Activated gamma-delta T cell (primary cell): Measurements from ENCODE around the gene MS4A15.
"Not testable (repeated sequence)": the region's sequence is repeated elsewhere in the genome, so short reads cannot be mapped to it uniquely, and the experiment has no call there.

ENCODE experiments used
- DNase-seq: peaks from one replicate; lab custom pipeline; 2025; lab: John Stamatoyannopoulos, UW

MS4A15 gene

DNA sequence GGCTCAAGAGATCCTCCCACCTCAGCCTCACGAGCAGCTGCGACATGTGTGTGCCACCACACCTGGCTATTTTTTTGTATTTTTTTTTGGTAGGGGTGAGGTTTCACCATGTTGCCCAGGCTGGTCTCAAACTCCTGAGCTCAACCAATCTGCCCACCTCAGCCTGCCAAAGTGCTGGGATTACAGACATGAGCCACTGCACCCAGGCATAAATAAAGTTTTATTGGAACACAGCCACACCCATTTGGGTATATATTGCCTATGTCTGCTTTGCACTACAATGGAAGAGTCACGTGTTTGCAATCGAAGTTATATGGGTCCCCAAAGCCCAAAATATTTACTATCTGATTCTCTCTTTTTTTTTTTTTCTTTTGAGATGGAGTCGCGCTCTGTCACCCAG, 1.8 kb upstream of the MS4A15 start:
- DNase-seq, result no peak

DNA sequence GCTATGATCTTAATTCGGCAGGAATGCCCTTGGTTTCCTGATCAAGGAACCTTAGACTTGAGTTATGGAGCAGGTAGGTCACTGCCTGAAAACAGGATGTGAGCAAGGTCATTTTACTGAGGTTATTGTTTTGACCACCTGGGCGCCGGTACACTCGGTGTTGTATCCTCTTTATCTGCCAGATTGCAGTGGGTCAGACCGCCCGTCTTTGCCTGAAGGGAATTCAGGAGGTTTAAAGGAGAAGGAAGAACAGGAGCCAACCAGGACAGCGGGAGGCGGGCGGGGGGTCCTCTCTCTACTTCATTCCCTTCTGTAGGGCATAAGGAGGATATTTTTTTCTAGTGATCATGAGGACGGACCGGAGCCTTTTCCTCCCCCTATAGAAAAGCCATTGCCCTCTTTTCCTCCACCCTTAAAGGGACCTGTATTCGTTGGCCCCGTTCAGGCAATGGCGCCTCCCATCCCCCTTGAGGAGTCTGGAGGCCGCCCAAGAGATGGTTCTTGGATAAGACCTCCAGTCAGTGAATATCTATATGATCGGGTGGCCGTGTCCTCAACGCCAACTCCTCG, 649 bp downstream of the MS4A15 start:
- DNase-seq, result no peak

DNA sequence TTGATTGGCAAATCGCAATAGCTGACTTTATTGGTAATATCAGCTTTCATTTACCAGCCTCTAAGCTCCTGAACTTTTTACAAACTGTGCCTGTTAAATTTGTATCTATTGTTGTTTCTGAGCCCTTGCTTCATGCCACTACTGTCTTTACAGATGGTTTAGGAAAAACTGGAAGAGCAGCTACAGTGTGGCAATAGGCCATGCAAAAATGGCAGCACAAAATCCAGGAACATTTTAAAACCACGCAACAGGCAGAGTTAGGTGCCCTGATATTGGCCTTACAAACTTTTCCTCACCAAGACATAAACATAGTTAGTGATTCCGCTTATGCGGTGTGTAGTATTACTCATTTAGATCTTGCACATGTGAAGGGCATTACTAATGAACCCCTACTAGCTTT, 2.0 kb downstream of the MS4A15 start:
- DNase-seq, result not testable (repeated sequence)

DNA sequence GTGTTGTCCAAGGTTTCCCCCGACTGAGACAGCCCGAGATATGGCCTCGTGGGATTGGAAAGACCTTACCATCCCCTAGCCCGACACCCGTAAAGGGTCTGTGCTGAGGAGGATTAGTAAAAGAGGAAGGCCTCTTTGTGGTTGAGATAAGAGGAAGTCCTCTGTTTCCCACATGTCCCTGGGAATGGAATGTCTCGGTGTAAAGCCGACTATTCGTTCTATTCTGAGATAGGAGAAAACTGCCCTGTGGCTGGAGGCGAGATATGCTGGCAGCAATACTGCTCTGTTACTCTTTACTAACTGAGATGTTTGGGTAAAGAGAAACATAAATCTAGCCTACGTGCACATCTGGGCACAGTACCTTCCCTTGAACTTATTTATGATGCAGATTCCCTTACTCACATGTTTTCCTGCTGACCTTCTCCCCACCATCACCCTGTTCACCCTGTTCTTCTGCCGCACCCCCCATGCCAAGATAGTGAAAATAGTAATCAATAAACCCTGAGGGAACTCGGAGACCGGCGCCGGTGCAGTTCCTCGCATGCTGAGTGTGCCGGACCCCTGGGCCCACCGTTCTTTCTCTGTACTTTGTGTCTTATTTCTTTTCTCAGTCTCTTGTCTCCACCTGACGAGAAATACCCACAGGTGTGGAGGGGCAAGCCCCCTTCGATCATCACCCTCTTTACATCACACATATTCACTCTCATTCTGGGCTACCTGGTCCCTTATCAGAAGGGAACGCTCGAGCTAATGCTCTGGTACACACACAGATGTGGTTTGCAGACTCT, 3.0 kb downstream of the MS4A15 start:
- not testable (repeated sequence) for DNase-seq

DNA sequence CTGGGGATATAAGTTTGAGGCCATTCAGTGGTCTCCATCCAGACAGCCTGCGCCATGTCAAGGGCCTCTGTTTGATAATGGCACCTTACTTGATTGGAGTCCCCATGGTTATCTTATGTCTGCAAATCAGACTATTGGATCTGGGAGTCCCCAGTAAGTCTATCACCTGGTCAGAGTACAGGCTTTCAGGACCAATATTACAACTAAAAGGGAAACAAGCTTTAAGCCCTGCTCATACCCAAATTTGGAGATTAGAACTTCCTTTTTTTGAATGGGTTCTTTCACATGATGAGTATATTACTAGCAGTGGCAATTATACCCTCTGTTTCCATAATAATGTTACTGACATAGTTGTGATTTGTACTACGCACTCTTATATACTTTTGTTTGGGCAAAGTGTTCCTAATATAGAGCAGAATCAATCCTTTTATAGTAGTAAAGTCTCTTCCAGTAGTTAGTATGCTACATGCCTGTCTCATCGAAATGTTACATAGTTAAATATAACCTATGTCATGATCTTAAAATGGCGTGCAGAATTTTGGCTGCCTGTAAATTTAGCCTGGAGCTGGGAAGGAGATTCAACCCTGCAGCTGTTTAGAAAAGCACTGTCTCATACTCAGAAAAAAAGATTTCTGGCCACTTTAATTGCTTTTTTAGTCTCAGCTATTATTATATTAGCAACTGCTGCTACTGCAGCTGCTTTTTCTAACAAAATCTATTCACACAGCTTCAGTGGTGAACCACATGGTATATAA, 4.9 kb downstream of the MS4A15 start:
- DNase-seq, result no peak

DNA sequence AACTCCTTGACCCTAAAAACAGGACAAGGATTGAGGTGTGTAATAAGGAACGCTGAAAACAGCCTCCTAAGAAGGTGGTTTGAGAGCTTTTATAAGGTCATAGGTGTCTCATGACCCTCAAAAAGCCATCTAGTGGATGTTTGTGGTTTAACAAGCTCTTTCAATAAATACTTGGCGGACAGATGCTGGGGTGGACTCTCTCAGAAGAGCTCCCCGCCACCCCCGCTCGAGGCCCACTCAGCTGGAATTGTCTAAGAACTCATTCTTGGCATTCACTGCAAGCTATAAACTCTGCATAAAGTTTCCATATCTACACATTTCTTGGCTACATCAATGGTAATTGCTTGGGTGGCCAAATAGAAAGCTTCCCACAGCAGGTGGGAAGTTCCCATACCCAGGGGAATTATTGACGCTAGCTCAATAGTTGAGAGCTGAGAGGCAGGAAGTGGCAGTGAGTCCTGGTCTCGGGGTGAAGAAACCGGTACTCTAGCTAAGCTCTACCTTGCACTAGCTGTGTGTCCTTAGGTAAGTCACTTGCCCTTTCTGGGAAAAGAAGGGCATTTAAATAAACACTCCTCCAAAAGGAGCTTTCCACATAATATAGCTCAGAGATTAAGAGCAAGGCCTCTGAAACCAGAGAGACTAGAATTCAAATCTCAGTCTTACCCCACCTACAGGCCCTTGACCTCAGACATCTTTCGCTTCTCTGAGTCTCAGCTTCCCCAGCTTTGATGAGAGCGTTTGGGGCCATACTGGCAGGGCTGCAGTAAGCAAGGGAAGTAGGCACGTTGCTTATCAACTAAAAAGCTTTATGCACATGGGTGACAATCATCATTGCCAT, 6.4 kb downstream of the MS4A15 start:
- no peak for DNase-seq

DNA sequence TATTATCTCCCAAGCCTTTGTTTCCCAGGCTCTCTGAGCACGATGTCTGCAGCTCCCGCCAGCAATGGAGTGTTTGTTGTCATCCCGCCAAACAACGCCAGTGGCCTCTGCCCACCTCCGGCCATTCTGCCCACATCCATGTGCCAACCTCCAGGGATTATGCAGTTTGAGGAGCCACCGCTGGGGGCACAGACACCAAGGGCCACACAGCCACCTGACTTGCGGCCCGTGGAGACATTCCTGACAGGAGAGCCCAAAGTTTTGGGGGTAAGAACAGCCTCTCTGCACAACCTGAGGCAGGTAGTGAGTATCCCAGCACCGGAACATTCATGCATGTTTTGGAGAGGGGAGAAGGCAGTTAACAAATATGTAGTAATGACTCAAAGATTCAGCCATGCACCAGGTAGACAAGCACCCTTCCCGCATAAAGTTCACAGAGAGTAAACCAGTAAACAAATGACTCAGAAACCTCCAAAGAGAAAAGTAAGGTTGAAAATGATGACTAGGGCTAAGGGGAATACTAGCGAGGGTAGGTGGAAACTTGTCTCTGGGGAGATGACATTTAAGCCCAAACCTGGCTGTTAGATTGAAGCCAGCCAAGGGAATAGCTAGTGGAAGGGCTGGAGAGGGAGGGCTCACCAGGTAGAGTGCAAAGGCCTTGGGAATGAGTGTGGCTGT, 7.2 kb downstream of the MS4A15 start:
- DNase-seq, result no peak

DNA sequence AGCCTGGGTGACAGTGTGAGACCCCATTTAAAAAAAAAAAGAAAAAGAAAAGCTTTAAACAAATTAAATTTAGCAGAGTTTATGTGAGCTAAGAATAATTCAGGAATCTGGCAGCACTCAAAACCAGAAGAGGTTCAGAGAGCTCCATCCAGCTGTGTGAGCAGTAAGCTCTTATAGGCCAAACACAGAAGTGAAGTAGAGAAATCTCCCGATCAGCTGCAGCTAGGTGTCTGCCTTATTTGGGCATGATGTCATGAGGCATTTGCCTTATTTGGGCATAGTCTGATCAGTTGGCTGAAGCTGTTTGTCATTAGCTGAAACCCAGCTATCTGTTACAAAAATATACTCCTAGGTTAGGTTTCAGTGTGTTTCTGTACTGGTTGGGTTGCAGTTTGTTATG, 8.2 kb downstream of the MS4A15 start:
- no peak for DNase-seq

DNA sequence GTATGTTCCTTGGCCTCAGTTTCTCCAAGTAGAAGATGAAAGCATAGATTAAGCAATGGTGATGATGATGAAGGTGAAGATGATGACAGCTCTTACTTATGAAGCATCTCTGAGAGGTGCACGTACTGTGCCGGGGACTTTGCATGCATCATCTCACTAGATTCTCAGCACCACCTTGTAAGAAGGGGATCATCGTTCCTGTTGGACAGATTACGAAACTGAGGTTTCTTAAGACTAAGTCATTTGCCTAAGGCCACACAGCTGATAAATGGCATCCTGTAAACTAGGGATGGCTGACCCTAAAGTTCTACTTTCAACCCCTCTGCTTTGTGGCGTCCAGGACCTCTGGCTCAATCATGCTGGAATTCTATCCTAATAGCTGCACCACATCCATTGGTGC, 8.7 kb downstream of the MS4A15 start:
- DNase-seq, result no peak

DNA sequence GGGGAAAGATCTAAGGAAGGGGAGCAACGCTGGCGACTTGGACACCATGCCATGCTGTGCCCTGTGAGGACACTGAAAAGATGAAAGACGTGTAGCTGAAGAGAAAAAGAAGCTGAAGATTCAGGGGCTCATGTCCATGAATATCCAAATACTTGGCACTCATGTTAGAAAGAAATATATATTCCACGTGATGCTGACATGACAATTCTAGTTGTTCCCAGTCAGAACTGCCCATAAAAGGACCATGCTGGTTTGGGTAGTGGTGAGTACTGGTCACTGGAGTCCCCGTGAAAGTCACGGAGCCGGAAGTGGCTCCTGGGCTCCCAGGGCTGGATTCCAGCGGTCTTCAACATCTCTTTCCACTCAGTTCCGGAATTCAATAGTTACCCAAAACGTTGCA, 9.9 kb downstream of the MS4A15 start:
- no peak for DNase-seq

DNA sequence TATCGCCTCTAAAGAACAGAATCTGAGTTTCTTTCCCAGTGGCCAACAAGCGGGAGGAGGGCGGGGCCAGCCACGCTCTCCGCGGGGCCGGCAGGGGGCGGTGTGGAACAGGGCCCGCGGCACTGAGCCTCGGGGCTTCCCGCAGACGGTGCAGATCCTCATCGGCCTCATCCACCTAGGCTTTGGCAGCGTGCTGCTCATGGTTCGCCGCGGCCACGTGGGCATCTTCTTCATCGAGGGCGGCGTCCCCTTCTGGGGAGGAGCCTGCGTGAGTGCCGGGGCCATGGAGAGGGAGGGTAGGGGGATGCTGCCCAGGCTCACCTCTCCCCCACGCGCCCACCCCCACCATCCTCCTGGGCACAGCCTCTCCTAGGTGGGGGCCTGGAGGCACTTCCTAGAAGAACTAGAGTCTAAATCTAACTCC, 10.7 kb downstream of the MS4A15 start:
- DNase-seq, result no peak

DNA sequence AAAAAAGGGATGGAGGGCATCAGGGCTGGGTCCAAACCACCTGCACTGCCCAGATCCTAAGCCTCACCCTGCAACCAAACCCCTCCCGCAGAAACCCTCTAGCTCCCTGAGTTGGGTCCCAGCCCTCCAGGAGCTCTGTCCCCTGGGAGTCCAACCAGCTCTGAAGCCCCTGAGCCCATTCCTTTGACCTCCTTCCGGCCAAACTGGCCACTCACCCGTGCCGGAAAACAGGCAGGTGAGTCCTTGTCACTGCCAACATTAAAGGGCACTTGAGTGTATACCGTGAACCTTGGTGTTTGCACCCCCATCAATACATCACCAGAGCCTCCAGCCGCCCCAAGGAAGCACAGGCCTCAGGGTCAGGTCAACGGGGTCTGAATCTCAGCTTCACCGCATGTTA, 11.5 kb downstream of the MS4A15 start:
- DNase-seq, result no peak

DNA sequence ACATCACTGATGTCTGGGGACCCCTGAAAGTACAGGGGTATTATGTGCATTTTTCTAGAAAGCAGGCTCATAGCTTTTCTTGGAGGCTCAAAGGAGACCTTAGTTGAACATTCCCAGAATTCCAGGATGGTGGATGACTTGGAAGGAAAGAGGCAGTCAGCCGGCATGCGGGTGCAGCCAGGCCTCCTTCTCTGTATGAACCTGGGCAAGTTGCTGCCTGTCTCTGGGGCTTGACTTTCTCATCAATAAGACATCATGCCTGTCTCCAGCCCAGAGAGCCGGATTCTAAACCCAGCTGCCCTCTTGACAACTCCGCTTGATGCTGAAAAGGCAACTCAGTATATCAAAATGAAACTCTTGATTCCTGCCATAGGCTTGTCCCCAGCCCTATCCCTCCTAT, 12.6 kb downstream of the MS4A15 start:
- DNase-seq, result no peak

DNA sequence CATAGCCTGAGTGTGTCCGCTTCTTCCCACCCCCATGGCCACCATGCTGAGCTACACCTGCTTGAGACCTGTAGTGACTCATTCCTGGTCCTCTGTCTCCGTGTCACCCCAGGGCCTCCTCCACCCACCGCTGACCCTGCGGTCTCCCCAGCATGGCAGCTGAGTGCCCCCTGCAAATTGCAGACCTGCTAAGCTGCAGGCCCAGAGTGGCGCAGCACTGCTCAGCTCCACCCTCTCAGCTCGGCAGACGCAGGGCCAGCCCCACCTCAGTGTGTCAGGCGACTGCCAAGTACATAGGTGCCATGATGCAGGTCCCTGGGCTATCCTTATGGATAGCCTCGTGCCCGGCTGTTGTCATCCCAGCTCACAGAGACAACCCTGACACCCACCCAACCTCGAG, 13.1 kb downstream of the MS4A15 start:
- no peak for DNase-seq

DNA sequence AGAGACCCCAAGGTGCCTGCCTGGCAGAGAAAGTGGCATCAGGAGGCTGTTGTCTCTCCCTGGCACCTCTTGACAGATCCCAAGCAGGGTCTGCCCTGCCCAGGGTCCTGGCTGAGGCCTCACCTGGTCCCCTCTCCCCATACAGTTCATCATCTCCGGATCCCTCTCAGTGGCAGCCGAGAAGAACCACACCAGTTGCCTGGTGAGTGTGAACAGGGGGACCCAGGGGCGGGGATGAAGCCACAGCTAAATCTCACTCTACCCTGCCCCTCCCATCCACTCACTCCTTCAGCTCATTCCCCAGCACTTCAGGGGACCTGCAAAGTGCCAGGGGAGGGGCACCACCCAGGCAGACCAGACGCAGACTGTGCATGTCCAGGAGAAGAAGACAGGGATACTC, 14.5 kb downstream of the MS4A15 start:
- no peak for DNase-seq

DNA sequence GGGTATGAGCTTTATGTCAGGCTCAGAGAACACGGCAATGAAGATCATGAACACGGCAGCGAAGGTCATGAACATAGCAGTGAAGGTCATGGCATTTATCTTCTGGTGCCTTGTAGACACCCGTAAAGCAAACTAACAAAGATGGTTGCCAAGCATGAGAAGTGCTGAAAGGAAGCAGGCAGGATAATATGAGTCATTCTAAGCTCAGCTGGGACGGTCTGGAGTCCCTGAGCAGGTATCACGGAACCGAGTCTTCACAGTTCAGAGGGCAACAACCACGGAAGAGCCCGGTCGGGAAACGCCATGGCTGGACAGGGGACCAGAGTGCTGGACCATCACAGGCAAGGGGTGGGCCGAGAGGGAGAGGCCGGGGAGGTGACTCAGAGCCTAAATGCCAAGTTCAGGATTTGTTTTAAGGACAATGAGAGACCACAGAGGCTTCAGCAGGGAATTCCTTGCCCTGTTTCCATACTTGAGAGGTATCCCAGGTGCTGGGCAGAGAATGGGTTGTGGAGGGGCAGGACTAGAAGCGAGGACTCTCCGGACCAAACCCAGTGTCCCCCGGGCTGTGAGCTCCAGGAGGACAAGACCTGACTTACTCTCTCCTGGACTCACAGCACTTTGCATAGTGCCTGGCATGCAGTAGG, 15.3 kb downstream of the MS4A15 start:
- no peak for DNase-seq

DNA sequence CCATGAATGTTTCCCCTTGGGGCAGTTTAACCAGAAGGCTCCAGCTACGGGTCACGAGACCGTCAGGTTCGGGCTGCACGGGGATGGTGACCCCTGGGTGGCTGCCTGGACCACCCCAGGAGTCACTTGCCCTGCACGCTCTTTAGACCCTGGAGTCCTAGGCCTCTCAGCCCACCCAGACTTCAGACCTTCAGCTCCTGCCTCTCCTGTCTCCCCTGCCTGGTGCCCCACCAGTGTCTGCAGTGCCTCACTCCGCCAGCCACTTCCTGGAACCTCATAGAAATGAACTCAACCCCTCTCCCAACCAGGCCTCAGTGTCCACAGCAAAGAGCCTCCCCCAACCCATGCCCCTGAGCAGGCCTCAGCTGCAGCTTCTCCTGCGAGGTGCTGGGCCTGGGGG, 16.0 kb downstream of the MS4A15 start:
- no peak for DNase-seq

DNA sequence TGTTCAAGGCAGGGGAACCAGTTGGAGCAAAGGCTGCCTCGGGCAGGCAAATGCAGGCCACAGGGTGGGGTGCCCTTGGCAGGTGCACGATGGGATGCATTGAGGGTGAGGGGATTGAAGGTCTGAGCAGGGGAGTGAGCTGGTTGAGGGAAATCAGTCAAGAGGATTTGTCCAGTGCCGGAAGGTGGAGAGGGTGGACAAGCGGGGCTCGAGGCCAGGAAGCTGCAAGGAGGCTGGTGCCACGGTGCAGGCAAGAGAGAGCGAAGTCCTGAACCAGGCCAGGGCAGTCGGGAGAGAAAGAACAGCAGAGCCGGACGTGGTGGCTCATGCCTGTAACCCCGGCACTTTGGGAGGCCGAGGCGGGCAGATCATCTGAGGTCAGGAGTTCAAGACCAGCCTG, 18.1 kb downstream of the MS4A15 start:
- DNase-seq, result no peak

DNA sequence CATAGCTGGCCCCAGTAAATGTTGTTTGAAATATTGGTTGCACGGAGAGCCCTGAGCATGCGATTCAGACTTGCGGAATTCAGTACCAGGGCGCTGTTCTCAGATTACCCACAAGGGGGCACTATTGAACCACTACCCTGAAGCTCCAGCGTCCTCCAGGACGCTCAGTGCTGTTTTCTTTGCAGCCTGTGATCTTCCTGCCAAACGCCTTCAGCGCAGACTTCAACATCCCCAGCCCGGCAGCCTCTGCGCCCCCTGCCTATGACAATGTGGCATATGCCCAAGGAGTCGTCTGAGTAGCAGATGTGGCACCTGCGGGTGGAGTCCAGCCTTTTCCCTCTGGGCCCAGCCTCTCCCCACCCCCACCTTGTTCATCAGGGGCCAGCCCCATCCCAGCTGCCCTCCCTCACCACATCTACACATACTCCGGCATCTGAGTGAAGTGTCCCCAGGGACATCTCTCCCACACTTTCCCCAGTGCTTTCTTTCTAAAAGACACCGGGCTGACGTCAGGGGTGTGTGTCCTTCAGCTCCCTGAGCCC, 18.8 kb downstream of the MS4A15 start:
- no peak for DNase-seq

DNA sequence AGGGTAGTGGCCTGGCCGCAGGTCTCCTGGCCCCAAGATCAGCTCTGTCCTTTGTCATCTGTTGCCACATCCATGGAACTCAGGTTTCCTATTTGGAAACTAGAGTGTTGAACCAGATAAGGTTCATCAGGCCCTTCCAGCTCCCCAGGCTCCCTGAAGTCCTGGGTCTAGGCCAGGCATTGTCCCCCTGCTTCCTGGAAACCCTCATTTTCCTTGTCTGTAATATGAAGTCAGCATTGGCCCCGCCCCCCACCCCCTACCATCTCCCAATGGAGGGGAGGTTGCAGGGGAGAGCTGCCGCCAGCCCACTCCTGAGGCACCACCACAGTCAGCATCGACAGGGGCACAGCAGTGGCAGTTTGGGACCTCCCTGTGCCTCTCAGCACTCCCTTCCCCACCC, 19.5 kb downstream of the MS4A15 start:
- DNase-seq, result no peak

DNA sequence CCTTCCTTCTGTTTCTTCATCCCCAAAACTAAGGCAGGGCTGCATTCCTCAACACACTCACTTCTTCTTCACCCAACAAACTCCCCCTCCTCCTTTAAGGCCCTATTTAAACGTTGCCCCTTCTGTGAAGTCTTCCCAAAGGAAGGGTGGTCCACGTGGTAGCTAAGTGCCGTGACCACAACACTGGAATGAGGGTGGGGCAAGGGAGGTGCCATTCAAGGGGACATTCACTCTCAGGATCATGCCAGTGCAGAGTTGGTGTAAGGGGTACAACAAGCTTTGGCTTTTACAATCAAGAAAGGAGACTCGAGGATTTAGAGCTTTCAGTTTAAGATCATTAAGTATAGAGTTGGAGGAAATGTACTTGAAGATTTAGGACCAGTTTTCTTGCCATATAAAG, 20.4 kb downstream of the MS4A15 start:
- DNase-seq, result no peak
